ENCODE measurements around the gene ALKBH3. TPM values are rescaled to one million over a fixed set of nuclear protein-coding genes. Genes with fewer than 3 reads are reported as not detected.

ALKBH3 gene
- total RNA-seq, 1 donor from 2014 or later = 29.3 TPM

DNA sequence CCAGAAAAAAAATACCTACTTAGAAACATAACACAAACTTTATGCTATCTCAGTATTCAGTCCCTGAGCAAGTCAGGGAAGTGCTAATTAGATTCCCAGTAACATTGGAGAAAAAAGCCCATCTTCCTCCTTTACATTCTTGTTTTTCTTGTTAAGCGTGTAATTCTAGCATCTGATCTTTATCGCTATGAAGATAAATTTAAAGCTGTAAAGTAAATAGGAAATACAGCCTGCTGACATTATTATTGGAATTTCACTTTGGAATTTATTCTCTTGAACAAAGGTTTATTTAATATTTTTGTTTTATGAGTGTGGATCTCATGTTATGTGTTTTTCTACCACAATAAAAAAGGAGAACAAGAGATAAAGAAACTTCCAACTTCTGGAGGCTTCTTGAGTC is 13.9 kb downstream of the ALKBH3 start:
- no peak for DNase-seq (ENCODE audit: low spot score)

DNA sequence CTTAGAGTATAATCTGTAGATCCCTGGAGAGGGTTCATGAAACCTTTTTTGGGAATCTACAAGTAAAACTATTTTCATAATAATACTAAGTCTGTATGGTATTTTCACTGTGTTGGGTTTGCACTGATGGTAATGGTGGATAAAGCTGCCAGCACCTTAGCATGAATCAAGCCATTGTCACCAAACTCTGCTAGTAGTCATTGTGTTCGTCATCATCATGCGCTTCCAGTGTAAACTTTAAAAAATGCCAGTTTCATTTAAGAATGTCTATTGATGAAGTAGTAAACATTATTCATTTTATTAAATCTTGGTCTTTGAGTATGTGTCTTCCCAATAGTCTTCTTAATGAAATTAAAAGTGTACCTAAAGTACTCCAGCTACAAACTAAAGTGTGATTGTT is 15.0 kb downstream of the ALKBH3 start:
- no peak for DNase-seq (ENCODE audit: low spot score)

DNA sequence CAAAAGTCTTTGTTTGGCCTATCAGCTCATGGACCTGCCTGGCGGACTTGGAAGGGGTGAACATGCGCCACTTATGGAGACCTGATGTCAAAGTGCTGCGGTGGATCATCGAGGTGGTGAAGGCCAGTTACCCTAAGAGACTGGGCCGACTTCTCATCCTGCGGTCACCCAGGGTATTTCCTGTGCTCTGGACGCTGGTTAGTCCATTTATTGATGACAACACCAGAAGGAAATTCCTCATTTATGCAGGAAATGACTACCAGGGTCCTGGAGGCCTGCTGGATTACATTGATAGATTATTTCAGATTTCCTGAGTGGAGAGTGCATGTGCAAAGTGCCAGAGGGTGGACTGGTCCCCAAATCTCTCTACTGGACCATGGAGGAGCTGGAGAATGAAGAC is 17.9 kb downstream of the ALKBH3 start:
- DNase-seq (ENCODE audit: low spot score) = no peak

DNA sequence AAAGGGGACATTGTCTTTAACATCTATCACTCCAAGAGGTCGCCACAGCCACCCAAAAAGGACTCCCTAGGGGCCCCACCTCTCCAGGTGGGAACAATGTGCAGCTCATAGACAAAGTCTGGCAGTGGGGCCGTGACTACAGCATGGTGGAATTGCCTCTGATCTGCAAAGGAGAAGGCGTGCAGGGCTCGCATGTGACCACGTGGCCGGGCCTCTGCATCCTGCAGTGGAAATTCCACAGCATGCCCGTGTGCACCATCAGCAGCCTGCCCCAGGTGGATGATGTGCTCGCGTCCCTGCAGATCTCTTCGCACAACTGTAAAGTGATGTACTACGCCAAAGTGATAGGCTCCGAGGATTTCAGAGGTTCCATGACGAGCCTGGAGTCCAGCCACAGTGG is 18.5 kb downstream of the ALKBH3 start:
- DNase-seq (ENCODE audit: low spot score) = no peak

DNA sequence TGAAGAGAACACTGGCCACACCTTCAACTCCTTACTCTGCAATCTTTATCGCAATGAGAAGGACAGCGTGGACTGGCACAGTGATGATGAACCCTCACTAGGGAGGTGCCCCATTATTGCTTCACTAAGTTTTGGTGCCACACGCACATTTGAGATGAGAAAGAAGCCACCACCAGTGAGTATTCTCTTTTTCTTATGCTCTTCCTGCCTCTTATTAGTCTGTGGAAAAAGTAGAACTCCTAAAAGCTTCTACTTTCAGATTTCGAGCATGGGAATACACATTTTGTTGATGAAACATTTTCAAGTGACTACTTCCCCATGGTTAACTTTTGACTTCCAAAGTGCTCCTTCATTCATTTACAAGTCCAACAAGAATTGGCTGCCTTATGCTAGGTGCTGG is 20.9 kb downstream of the ALKBH3 start:
- no peak for DNase-seq (ENCODE audit: low spot score)

DNA sequence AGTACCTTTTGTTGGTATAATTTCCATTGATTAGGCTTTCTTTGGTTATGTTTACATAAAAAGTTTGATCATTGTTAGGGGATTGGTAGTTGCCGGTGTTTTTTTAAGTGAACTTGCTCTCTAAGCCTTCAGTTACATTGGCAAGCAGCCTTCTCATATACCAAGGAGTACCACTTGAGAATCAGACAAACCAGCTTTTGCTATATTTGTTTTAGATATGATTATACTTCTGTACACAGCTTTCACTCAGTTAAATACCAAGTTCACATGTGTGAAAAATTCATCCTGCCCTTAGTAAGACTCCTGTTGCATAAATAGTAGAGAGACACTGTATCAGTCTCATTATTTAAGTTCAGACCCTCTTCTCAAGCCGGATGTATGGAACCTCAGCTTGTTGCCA is 22.4 kb downstream of the ALKBH3 start:
- no peak for DNase-seq (ENCODE audit: low spot score)

DNA sequence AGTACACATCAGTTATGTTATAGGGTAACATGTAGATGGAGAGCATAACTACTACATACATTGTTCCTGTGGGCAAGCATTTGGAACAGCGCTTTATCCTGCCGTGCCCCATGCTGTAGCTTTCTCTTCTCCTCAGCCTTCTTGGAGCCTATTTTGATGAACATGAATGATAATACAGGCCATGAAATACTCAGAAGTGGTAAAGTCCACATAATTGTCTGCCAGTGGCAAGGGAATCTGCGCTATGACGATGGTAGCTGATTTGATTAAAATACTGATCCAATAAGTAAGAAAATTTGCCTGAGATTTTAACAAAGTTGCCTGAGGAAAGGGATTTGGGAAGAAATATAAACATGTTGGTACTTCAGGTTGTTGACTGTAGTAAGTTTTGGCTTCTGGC is 23.3 kb downstream of the ALKBH3 start:
- no peak for DNase-seq (ENCODE audit: low spot score)

DNA sequence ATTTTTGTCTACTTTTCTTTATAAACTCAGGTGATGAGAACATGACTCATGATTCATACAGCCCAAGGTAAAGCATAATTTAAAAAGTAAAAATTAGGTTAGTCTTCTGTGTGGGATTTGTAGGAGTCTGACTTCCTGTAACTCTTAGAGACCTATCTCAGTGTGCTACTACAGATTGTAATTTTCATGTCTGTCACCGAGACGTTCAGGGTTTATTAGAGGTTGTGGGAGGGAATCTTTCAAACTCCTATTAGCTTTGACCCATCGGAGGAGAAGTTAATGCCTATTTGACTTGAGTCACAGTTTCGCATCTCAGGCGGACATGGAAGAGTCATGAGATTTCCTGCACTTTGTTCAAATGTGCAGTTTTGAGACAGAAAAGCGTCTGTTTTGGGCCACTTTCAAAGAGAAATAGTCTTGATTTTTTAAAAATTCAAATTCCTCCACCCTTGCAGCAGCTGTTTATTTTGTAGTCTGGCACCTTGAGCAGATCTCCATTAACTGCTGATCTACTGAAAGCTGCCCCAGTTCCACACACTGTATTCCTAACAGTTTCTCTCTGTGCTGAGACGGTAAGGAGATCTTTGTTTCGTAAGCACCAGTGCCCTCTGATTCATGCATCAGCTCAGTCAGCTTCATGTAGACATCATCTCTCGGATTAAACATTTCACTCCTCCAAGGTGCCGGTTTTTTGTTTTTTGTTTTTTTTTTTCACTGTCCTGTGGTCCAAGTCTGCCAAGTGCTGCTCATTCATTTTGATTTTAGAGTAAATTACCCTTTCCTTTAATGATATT is 24.3 kb downstream of the ALKBH3 start:
- DNase-seq (ENCODE audit: low spot score) = no peak

DNA sequence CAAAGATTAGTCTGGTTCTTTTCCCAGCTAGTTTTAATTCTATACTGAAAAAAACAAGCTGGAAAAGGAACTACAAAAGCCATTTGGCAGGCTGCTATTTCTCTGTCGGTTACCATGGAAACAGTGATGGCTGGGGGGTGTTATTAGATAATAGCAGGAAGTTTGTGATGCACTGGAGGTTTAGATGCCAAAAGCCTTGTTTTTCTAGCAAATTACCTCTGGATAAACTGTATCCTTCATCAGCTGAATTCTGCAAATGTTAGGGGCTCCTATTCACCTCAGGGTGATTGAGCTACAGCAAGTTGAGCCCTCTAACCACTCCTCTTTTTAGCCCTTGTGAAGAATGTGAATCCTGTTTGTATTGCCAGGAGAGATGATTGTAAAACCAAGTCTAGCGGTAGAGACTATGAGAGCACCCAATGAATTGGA is 25.2 kb downstream of the ALKBH3 start:
- DNase-seq (ENCODE audit: low spot score) = no peak

DNA sequence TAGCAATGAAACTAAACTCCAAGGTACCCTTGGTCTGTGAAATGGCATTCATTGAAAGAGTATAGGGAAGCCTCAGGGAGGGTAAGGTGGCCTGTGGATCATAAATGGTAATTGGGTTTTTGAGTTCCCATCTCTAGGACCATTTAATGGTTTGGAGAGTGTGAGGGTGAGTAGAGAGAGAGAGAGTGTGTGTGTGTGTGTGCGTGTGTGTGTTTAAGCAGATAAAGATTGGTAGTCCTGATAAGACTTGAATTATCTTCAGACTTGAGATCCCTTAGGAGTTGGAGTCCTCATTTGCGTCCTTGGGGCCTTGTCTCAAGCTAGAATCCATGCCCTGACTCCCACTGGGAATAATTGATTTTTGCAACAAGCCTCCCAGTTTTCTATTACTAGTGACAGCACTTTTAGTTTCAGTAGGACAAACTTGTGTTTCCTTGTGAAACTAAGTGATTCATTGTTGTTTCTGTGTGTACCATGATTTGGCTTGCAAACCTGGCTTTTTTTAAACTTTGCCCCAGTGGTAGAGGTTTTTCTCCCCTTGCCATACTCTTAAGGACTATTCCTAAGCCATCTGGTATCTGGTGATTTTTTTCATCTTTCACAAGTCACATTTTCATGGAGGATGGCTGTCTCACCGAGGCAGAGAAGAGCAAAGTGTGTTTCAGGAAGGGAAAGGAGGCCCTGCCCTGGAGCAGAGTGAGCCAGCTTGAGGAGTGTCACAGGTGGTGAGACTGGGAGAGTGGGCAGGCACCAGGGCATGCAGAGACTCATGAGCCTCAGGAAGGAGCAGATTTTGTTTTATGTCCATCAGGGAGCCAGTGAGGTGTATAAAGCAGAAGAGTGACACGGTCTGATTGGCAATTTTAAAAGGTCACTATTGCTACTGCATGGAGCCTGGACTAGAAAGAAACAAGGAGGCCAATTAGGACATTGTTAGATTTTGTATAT is 26.7 kb downstream of the ALKBH3 start:
- DNase-seq (ENCODE audit: low spot score) = no peak

DNA sequence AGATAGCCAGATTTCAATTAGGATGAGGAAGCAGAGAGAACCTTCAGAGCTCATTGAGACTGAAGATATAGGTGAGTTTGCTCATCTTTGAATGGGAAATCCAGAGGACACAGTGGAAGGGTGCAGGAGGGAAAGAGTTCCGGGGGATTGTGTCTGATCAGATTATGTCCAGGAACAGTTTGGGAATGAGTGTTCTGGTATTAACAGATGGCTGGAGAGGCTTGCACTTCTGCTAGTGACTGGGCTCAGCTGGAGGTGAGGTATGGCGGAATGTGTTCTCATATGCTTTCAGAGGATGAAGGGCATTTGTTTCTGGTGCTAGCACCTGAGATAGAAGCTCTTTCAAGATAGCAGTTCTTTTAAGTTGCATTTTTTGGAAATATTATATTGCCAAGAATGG is 27.6 kb downstream of the ALKBH3 start:
- DNase-seq (ENCODE audit: low spot score) = no peak

DNA sequence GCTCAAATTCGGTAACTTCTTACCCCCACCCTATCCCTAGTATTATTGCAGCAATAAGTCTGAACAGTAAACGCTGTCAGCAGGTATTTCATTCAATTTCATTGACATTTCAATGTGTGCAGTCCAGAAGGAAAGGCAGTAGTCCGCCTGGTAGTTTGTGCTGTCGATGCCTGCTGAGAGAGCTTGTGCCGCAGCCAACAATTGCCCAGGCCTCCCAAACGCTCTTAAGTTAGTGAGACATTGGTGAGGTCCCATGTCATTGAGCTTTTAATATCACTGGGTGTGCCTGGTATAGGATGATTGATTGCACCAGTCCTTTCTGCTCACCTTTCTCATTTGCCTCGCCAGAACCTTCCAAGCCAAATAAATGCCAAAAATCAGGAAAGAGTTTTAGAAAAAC is 28.1 kb downstream of the ALKBH3 start:
- DNase-seq (ENCODE audit: low spot score) = no peak

DNA sequence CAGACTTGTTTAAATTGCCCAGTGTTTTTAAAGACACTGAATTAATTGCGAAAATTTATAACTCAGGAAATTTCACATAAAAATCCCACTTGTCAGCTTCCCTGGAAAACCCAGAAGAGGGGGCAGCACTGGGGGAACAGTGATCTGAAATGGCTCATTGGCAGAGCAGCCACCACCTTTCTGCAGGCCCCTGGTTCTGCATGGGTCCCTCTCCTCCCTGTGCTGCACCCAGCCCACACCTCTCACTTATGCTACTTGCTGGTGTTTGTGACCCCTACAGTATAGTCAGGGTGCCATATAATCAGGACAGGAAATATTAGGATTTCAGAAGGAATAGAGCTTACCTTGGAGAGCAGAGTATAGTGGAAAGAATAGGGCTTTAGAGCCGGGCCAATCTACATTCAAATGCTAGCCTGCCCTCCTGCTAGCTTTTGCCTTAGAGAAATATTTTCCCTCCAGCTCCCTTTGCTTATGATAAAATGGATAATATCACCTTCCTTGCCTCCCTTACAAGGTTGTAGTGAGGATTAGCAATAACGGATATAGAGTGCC is 33.3 kb downstream of the ALKBH3 start:
- DNase-seq (ENCODE audit: low spot score) = no peak

DNA sequence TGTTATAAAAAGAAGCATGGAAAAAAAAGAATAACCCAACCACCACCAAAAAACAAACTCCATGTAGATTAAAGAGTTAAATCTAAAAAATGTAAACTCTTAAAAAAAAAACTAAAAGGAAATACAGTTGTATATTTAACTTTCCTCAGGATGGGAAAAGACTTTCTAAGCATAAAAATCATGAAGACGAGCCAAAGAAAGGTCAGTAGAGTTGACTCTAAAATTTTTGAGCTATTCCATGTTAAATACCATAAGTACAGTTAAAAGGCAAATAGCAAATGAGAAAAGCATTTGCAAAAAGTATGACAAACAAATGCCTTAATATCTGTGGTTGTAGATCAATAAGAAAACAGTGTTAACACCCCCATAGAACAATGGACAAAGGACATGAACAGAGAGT is 33.8 kb downstream of the ALKBH3 start:
- no peak for DNase-seq (ENCODE audit: low spot score)

DNA sequence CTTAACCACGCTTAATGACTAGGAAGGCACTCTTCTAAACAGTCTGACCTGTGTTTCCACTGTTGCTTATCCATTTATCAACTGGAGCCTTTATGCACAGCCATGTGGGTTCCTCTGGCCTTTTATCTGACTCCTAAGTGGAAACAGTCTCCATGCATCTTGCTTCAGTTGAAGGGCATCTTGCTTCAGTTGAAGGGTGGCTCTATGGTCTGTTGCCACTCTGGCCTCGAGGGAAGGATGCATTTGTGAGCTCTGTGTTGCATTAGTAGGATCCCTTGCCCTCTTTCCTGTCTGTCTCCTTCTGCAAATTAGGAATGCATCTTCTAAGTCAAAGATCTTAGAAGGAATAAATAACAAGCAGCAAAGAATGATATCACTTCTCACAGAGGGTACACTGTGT is 36.0 kb downstream of the ALKBH3 start:
- DNase-seq (ENCODE audit: low spot score) = no peak

DNA sequence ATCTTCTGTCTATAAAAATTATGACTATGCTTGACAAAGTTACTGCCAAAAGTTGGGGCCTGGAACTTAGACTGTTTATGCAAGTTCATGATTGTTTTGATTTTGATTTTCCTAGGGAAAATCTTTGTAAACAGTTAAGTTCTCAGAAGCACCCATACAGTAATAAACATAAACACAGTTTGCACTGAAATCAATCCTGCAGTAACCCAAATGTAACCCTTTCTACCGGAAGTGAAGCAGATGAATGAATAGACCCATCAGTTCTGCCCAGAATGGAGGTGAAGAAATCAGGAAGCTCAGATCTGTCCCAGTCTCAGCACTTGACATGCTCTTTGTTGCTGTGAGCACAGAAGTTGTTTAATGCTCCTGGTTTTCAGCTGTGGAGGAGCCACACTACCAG is 37.2 kb downstream of the ALKBH3 start:
- DNase-seq (ENCODE audit: low spot score) = no peak

DNA sequence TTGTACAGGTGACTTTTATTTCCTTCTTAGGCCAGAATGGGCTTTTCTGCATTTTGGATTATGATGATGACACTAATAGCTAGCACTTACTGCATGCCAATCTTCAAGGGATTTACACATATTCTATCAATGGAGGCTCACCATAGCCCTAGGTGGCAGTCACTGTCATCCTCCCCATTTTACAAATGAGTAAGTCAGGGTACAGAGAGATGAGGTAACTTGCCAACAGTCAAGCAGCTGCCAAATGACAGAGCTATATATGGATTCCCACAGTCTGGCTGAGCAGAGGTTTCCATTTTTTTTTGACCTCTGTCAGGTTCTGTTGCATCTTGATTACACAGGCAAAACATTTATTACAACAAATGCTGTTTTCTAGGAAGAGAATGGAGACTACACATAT is 38.0 kb downstream of the ALKBH3 start:
- no peak for DNase-seq (ENCODE audit: low spot score)

DNA sequence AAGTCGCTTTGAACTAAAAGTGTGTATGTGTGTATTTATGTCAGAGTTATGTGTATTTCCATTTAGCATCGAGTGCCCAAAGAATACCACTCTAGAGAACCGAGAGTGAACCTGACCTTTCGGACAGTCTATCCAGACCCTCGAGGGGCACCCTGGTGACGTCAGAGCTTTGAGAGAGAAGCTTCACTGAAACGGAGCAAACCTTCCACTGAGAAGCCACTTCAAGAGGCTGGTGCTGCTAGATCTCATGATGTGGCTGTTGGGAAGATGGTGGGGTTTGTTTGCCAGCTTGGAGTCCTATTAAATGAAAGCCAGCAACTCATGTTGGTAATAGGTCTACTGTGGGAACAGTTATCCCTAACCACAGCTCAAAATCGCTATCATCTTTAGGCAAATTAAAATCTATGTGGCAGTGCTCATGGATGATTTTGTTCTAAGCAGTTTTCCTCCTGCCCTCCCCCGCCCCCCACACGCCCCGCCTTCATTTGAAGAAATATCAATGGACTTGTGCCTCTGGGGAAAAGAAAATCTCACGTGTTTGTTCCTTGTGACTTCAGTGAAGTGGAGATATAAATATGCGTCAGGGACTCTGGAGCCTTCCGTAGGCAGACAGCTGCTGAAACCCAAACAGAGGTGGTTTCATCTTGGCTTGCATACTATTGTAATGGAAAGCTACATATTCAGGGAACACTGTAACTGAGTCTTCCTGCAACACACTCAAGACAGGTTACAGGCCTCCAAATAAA is 39.4 kb downstream of the ALKBH3 start:
- DNase-seq (ENCODE audit: low spot score) = peak; percentile 43

DNA sequence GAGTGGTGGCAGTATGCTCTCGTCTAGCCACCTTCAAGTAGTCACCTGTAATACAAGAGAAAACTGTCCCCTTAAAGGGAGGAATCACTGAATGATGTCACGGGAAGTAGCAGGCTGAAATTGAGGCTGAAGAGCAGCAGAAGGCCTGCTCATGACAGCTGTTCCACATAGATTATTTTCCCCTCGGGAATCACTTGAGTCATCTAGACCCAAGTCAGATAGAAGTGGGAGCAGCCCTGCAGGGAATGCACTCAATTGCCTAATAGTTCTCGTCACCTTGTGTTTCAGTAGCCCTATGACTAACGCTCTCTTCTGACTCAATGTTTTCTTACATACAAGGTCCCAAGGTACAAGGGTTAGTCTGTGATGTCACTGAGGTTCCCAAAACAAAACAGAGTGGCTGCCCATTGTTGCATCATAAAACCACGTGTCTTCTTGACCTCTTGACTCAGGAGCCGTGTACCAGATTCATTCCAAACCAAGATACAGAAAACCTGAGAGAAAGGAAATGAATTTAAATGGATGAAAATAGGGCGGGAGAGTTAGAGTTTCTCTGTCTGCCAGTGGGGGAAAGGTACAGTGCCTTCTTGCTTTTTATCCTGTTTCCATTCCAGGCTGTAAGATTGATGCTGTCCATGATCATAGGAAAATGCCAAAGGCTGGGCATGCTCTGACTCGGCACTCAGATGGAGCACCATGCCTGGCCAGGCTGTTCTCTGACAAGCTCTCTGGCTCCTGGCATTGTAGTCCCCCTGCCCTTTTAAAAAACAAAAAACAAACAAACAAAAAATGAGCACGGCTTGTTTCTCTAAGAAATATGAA is 40.2 kb downstream of the ALKBH3 start:
- DNase-seq (ENCODE audit: low spot score) = peak; percentile 86

DNA sequence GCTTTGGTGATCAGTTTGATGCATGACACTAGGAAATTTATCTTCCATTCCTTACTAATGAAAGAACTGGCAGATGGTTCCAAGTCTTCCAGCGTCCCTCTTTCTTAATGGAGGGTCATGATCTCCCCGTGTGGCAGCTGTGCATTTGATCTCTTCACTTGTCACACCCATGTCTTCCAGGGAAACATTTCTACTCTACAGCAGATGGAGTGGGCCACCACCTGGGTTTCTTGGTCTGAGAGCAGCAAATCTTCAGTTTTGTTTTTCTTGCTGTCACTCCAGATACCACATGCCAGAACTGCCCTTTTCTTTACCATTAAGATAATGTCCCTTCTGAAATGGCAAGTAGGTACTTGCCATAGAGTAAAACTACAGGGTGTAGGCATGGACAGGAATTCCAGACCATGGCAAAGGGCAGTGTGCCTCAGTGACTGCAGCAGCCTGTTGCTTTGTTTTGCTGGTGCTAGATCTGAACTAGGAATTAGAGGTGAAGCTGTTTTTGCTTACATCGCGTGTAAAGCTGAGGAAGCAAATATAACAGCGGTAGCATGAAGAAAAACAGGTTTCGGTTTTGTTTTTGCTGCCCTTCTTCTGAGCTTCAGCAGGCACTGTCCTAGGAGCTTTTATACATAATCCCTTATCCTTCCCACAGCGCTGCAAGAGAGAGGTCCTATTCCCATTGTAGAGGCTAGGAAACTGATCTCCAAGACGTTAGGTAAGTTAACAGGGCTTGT is 41.1 kb downstream of the ALKBH3 start:
- no peak for DNase-seq (ENCODE audit: low spot score)
